H1 (cell line): ENCODE measurements around the gene FBN2. TPM values are rescaled to one million over a fixed set of nuclear protein-coding genes. Genes with fewer than 3 reads are reported as not detected.
"Not testable (repeated sequence)": the region's sequence is repeated elsewhere in the genome, so short reads cannot be mapped to it uniquely, and the experiment has no call there.

Source experiments
- CTCF ChIA-PET: fragments of 300-600 bp; sonication (Branson Sonifier 250); formaldehyde crosslinking; loops from one replicate; lab custom pipeline; 2021; ENCODE audit not compliant: partially characterized antibody; lab: Charles Lee
- POLR2A ChIA-PET: fragments of 300-600 bp; sonication (Branson Sonifier 250); formaldehyde crosslinking; loops from one replicate; lab custom pipeline; 2021; ENCODE audit warnings: inconsistent platforms; ENCODE audit not compliant: partially characterized antibody; lab: Charles Lee
- DNase-seq, 2 experiments: peaks; one replicate each; pipeline versions ENCODE4 v3.0.0 to v3.0.0-alpha.2; 2010 to 2022; ENCODE audit warnings: low spot score in 2 of 2, low read depth in 1 of 2, mixed read lengths in 1 of 2
- FAIRE-seq: peaks from 2 replicates; lab custom pipeline; 2011; peaks lifted over from hg19 to GRCh38; lab: Jason Lieb, UNC
- H2AFZ ChIP-seq: 2 replicates; pipeline ENCODE4 v1.8.1; 2012; ENCODE audit warnings: low read length, inconsistent platforms
- H2AK5ac ChIP-seq: 2 replicates; pipeline ENCODE4 v1.6.1; 2013; ENCODE audit warnings: low read depth, low read length
- H2BK120ac ChIP-seq: replicated peaks from 2 replicates; pipeline ENCODE3; 2013; ENCODE audit warnings: low read depth, low read length, inconsistent platforms
- H2BK12ac ChIP-seq: 2 replicates; pipeline ENCODE4 v1.6.1; 2013; ENCODE audit warnings: low read depth, low read length
- H2BK15ac ChIP-seq: 2 replicates; pipeline ENCODE4 v1.6.1; 2013; ENCODE audit warnings: low read length
- H2BK20ac ChIP-seq: 2 replicates; pipeline ENCODE4 v1.6.1; 2013; ENCODE audit warnings: low read length
- H2BK5ac ChIP-seq: 2 replicates; pipeline ENCODE4 v1.6.1; 2013; ENCODE audit warnings: low read depth, low read length
- H3K14ac ChIP-seq: 2 replicates; pipeline ENCODE4 v1.6.1; 2013; ENCODE audit warnings: inconsistent platforms; ENCODE audit not compliant: insufficient read length
- H3K18ac ChIP-seq: 2 replicates; pipeline ENCODE4 v1.6.1; 2013; ENCODE audit warnings: low read length; ENCODE audit errors: extremely low read depth
- H3K23ac ChIP-seq: 2 replicates; pipeline ENCODE4 v1.6.1; 2013; ENCODE audit warnings: inconsistent platforms; ENCODE audit not compliant: insufficient read length
- H3K23me2 ChIP-seq: 2 replicates; pipeline ENCODE4 v1.6.1; 2013; ENCODE audit warnings: low read depth, low read length
- H3K27ac ChIP-seq: 2 replicates; pipeline ENCODE4 v1.6.1; 2011; ENCODE audit warnings: low read depth, low read length, inconsistent platforms
- H3K27me3 ChIP-seq, 4 experiments: replicated peaks in 1 of 4; 1 replicate in 1 of 4; 2 replicates in 3 of 4; pipeline versions ENCODE4 v1.6.1 to v1.8.1; 2011 to 2013; ENCODE audit warnings: low read length in 3 of 4, mild to moderate bottlenecking in 3 of 4, inconsistent platforms in 2 of 4, mixed read lengths in 2 of 4, moderate library complexity in 1 of 4; ENCODE audit not compliant: control insufficient read depth in 3 of 4, insufficient read depth in 3 of 4; ENCODE audit errors: extremely low read depth in 1 of 4
- H3K36me3 ChIP-seq, 4 experiments: 2 replicates each; pipeline versions ENCODE4 v1.6.1 to v1.8.1; 2011 to 2013; ENCODE audit warnings: mild to moderate bottlenecking in 4 of 4, low read length in 3 of 4, moderate library complexity in 2 of 4, control low read depth in 1 of 4, inconsistent platforms in 1 of 4; ENCODE audit not compliant: insufficient read depth in 4 of 4, control insufficient read depth in 2 of 4
- H3K4ac ChIP-seq: replicated peaks from 2 replicates; pipeline ENCODE3; 2013; ENCODE audit warnings: low read length, low read depth, mixed read lengths, inconsistent platforms; ENCODE audit not compliant: insufficient read length
- H3K4me1 ChIP-seq, 4 experiments: replicated peaks in 1 of 4; 1 replicate in 1 of 4; 2 replicates in 3 of 4; pipeline versions ENCODE4 v1.6.1 to v1.8.1; 2011 to 2013; ENCODE audit warnings: low read length in 3 of 4, inconsistent platforms in 2 of 4, mixed read lengths in 1 of 4; ENCODE audit not compliant: insufficient read depth in 4 of 4, control insufficient read depth in 3 of 4
- H3K4me2 ChIP-seq, 2 experiments: 2 replicates each; pipeline versions ENCODE4 v1.6.1 to v1.8.1; 2011 to 2013; ENCODE audit warnings: low read depth in 2 of 2, low read length in 2 of 2, control low read depth in 1 of 2, inconsistent platforms in 1 of 2, mild to moderate bottlenecking in 1 of 2; ENCODE audit not compliant: insufficient read depth in 1 of 2
- H3K4me3 ChIP-seq, 4 experiments: fragments of 200-600, 300-600 bp in 1 of 4; sonication (generic), shearing (Covaris generic), sonication (Bioruptor Twin) in 1 of 4; 2 replicates each; pipeline versions ENCODE4 v1.5.1 to v1.8.1; 2011 to 2016; ENCODE audit warnings: low read length in 4 of 4, low read depth in 3 of 4, control low read depth in 2 of 4, inconsistent platforms in 2 of 4, mild to moderate bottlenecking in 2 of 4, mixed read lengths in 1 of 4, moderate library complexity in 1 of 4; ENCODE audit not compliant: insufficient read depth in 2 of 4; ENCODE audit errors: extremely low read depth in 1 of 4
- H3K56ac ChIP-seq: replicated peaks from 2 replicates; pipeline ENCODE3; 2013; ENCODE audit warnings: low read depth, mild to moderate bottlenecking, mixed read lengths, low read length, inconsistent platforms; ENCODE audit not compliant: insufficient read length
- H3K79me1 ChIP-seq: 2 replicates; pipeline ENCODE4 v1.6.1; 2013; ENCODE audit warnings: low read depth, low read length, control low read depth
- H3K79me2 ChIP-seq, 2 experiments: 2 replicates each; pipeline versions ENCODE4 v1.6.1 to v1.8.1; 2012 to 2013; ENCODE audit warnings: low read length in 2 of 2, mild to moderate bottlenecking in 2 of 2, inconsistent platforms in 1 of 2; ENCODE audit not compliant: insufficient read depth in 2 of 2, control insufficient read depth in 1 of 2
- H3K9ac ChIP-seq, 4 experiments: replicated peaks in 1 of 4; 1 replicate in 1 of 4; 2 replicates in 3 of 4; pipeline versions ENCODE4 v1.6.1 to v1.8.1; 2011 to 2013; ENCODE audit warnings: low read depth in 3 of 4, low read length in 3 of 4, control low read depth in 2 of 4, mild to moderate bottlenecking in 2 of 4, moderate library complexity in 2 of 4, inconsistent platforms in 1 of 4; ENCODE audit errors: extremely low read depth in 1 of 4
- H3K9me3 ChIP-seq, 2 experiments: 2 replicates each; pipeline versions ENCODE4 v1.6.1 to v1.8.1; 2012 to 2013; ENCODE audit warnings: mild to moderate bottlenecking in 2 of 2, moderate library complexity in 2 of 2, control low read depth in 1 of 2, inconsistent platforms in 1 of 2, low read depth in 1 of 2, low read length in 1 of 2, mixed read lengths in 1 of 2; ENCODE audit not compliant: insufficient read depth in 2 of 2
- H4K20me1 ChIP-seq, 2 experiments: replicated peaks in 1 of 2; 2 replicates each; pipeline versions ENCODE3 to v1.8.1; 2011 to 2013; ENCODE audit warnings: inconsistent platforms in 2 of 2, low read length in 2 of 2, mild to moderate bottlenecking in 1 of 2; ENCODE audit not compliant: insufficient read depth in 2 of 2, control insufficient read depth in 1 of 2
- H4K5ac ChIP-seq: 2 replicates; pipeline ENCODE4 v1.6.1; 2013; ENCODE audit warnings: low read length, low read depth, mixed read lengths, inconsistent platforms; ENCODE audit not compliant: insufficient read length
- H4K8ac ChIP-seq: 2 replicates; pipeline ENCODE4 v1.8.0; 2013; ENCODE audit warnings: mild to moderate bottlenecking, moderate library complexity, low read length, inconsistent platforms; ENCODE audit not compliant: insufficient read depth; ENCODE audit errors: extremely low read depth
- H4K91ac ChIP-seq: replicated peaks from 2 replicates; pipeline ENCODE3; 2013; ENCODE audit warnings: low read length, mixed read lengths, inconsistent platforms; ENCODE audit not compliant: insufficient read length
- WGBS, 2 experiments: shearing (Covaris generic) in 1 of 2; methylation state at CpG; one replicate each; pipeline versions ENCODE4 v1.1.6 to v1.1.7; 2013 to 2015; ENCODE audit warnings: low lambda C conversion rate in 2 of 2, mixed read lengths in 2 of 2, inconsistent platforms in 1 of 2, low coverage in 1 of 2, missing lambda C conversion rate in 1 of 2; ENCODE audit not compliant: insufficient replicate concordance in 2 of 2, insufficient coverage in 1 of 2, insufficient read length in 1 of 2; ENCODE audit errors: extremely low coverage in 1 of 2, missing lambda C conversion rate in 1 of 2; 5-methylcytosine and 5-hydroxymethylcytosine counted together
- polyA plus RNA-seq, 7 experiments: library from polyadenylated mRNA; depleted of rRNA in 3 of 7; stranded (reverse) in 5 of 7; unstranded in 2 of 7; fragments of >200 nt in 5 of 7; fragments of 200-250 nt in 2 of 7; gene quantifications; 1 replicate in 5 of 7; 2 replicates in 1 of 7; 4 replicates in 1 of 7; pipeline versions ENCODE4 v1.2.1 to v1.2.3, GENCODE V29; 2011 to 2013; ENCODE audit warnings: missing spikeins in 2 of 7, mixed read lengths in 2 of 7
- total RNA-seq: library from RNA; stranded (reverse); fragmentation: NEBNext Ultra II Directional; extraction: Animal tissue kit (Norgen Biotek cat#: 25700); gene quantifications from 2 replicates; pipeline ENCODE4 v1.2.1, GENCODE V29; 2021

FBN2 gene
- total and polyA plus RNA-seq, 2 of the 8 experiments (the other 6 are each of a cell fraction or from before 2014, with no cell fraction given), result 14.1 to 16.3 TPM

GRCh38 chr5:128400766-128401165 is 137.3 kb downstream of the FBN2 start:
- H2BK120ac ChIP-seq, FAIRE-seq, H3K27ac ChIP-seq, H3K9ac ChIP-seq, H2AFZ ChIP-seq, H3K56ac ChIP-seq, H2BK12ac ChIP-seq, H3K36me3 ChIP-seq, H4K5ac ChIP-seq, H2BK15ac ChIP-seq, H4K8ac ChIP-seq, DNase-seq, H3K4me3 ChIP-seq, H2BK20ac ChIP-seq, H3K9me3 ChIP-seq, POLR2A ChIA-PET, H3K4ac ChIP-seq, CTCF ChIA-PET, H3K27me3 ChIP-seq, H4K91ac ChIP-seq, H3K18ac ChIP-seq, H3K14ac ChIP-seq, H4K20me1 ChIP-seq, H3K23ac ChIP-seq, H3K4me1 ChIP-seq, H3K4me2 ChIP-seq, H3K23me2 ChIP-seq, H3K79me2 ChIP-seq, H3K79me1 ChIP-seq, H2AK5ac ChIP-seq, H2BK5ac ChIP-seq: not testable (repeated sequence)
- 87% methylated on average over 2 of the region's 2 CpGs; no CpG with 5 or more reads in 1 of the 2 experiments for WGBS, 2 experiments
